Mucosa of descending colon (tissue), 3 donors: ENCODE results near the gene UGT1A5. TPM values are rescaled to one million over a fixed set of nuclear protein-coding genes. Genes with fewer than 3 reads are reported as not detected.

Experiments
- ATAC-seq: fragments of 200-7000 bp; cut with Tn5 transposase; one replicate; pipeline ENCODE4 v1.9.1; 2020; ENCODE audit warnings: mild to moderate bottlenecking, moderate library complexity
- DNase-seq, 3 donors: peaks; one replicate each; pipeline ENCODE4 v3.0.0-alpha.2; 2020
- H3K36me3 ChIP-seq: fragments of 200-600 bp; one replicate; pipeline ENCODE4 v1.8.0; 2021; ENCODE audit warnings: low read depth, mild to moderate bottlenecking
- H3K4me1 ChIP-seq: fragments of 200-600 bp; one replicate; pipeline ENCODE4 v1.8.0; 2021; ENCODE audit warnings: low read depth, mild to moderate bottlenecking
- H3K4me3 ChIP-seq: fragments of 200-600 bp; one replicate; pipeline ENCODE4 v1.8.0; 2021; ENCODE audit warnings: mild to moderate bottlenecking
- H3K9me3 ChIP-seq: fragments of 200-600 bp; one replicate; pipeline ENCODE4 v1.8.0; 2021; ENCODE audit warnings: mild to moderate bottlenecking
- CTCF ChIP-seq: fragments of 200-600 bp; IDR thresholded peaks from one replicate; pipeline ENCODE4 v1.8.0; 2022; ENCODE audit warnings: antibody characterized with exemption, mild to moderate bottlenecking
- intact Hi-C, 2 donors: fragments of 100-400 bp; cut with DNase I in 1 of 2; cut with micrococcal nuclease in 1 of 2; formaldehyde crosslinking; loops; one replicate each; pipeline versions ENCODE4 v1.11.0 to v1.11.1; 2022; cut with DNase I, micrococcal nuclease
- total RNA-seq, 3 donors: library from RNA; stranded (reverse); fragmentation: NEBNext Ultra II Directional in 2 of 3; extraction: Animal tissue kit (Norgen Biotek cat#: 25700) in 2 of 3; gene quantifications; one replicate each; pipeline versions ENCODE4 v1.2.1 to v1.2.4, GENCODE V29; 2021 to 2023
- donor health status: DM: no; HTN: no; CAD: no; lungs with moderate emphysema.
- donor health status: DM: no; HTN: no; CAD: no.
- donor health status: DM: no; HTN: yes; CAD: no.

UGT1A5 gene
- total RNA-seq, 3 donors from 2014 or later: 2.1 to 6.5 (median 2.4) TPM

- no peaks in the 10 kb centered on the region for H3K36me3 ChIP-seq
- intact Hi-C loops: no loop called here
- no peaks in the 10 kb centered on the region for H3K4me1 ChIP-seq
- DNase-seq: no peak
- no peaks in the 10 kb centered on the region for H3K9me3 ChIP-seq
- TF ChIP-seq CTCF: no peak
- no peak overlapping the region for H3K4me3 ChIP-seq
- no peak for ATAC-seq
Measured at GRCh38 chr2:233810385-233810784, 97.7 kb downstream of the UGT1A5 start.

GRCh38 chr2:233811087-233811486 is 98.4 kb downstream of the UGT1A5 start:
- Histone ChIP-seq H3K9me3 (no peaks in the 10 kb centered on the region), H3K4me1 (no peaks in the 10 kb centered on the region), H3K36me3 (no peaks in the 10 kb centered on the region), H3K4me3 (no peak overlapping the region)
- intact Hi-C loops: no loop called here
- TF ChIP-seq CTCF: no peak
- no peak for ATAC-seq
- DNase-seq: no peak

GRCh38 chr2:233811732-233812131 is 99.0 kb downstream of the UGT1A5 start:
- DNase-seq (no peak), ATAC-seq (no peak)
- intact Hi-C loops: no loop called here
- no peaks in the 10 kb centered on the region for H3K4me1 ChIP-seq
- TF ChIP-seq CTCF: no peak
- H3K9me3 ChIP-seq: no peaks in the 10 kb centered on the region
- H3K4me3 ChIP-seq: no peak overlapping the region
- H3K36me3 ChIP-seq: no peaks in the 10 kb centered on the region

GRCh38 chr2:233813236-233814055 is 100.7 kb downstream of the UGT1A5 start:
- no peaks in the 10 kb centered on the region for H3K9me3 ChIP-seq
- no peaks in the 10 kb centered on the region for H3K36me3 ChIP-seq
- DNase-seq (no peak), ATAC-seq (no peak)
- no peak for TF ChIP-seq CTCF
- no peak overlapping the region for H3K4me3 ChIP-seq
- intact Hi-C loops: no loop called here
- H3K4me1 ChIP-seq: no peaks in the 10 kb centered on the region

- DNase-seq: peak in 1 of 3 donors; percentile 13
- intact Hi-C loops: no loop called here
- H3K4me1 ChIP-seq: no peaks in the 10 kb centered on the region
- ATAC-seq: peak; percentile 19
- no peak overlapping the region for H3K4me3 ChIP-seq
- no peak for TF ChIP-seq CTCF
- H3K36me3 ChIP-seq: no peaks in the 10 kb centered on the region
- H3K9me3 ChIP-seq: no peaks in the 10 kb centered on the region
Measured at GRCh38 chr2:233814056-233814835, 101.5 kb downstream of the UGT1A5 start.
